ENCODE measurements around the gene MAPKBP1. TPM values are rescaled to one million over a fixed set of nuclear protein-coding genes. Genes with fewer than 3 reads are reported as not detected.

The MAPKBP1 gene
- total RNA-seq, 1 donor from 2014 or later, result 26.3 TPM

DNA sequence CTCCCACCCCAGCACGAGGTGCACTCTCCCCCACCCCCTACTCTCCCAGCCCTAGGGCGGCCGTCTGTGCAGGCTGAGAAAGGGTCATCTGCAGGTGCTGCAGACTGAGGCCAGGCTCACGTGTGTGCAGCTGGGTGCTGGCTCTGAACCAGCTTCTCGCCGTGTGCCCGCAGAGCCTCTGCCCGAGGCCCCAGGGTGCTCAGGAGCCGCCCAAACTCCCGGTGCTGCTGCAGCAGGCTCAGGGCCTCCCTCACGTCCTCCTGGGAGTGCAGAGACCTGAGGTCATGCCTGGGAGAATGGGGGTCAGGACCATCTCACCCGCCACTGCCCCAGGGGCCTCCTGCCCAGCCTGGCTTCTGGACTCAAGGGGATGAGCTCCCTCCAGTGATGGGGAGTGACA, 102.4 kb downstream of the MAPKBP1 start:
- DNase-seq (ENCODE audit: low spot score), result no peak
- Mint-ChIP-seq H3K9me3 (no peaks in the 10 kb centered on the region), H3K4me1 (ENCODE audit: low read depth) (peaks cover 14% of the 10 kb centered on the region), H3K27ac (no peak overlapping the region), H3K27me3 (ENCODE audit: insufficient read depth) (peaks cover 12% of the 10 kb centered on the region), H3K36me3 (ENCODE audit: low read depth) (peaks cover 4% of the 10 kb centered on the region), H3K4me3 (no peak overlapping the region)
- intact Hi-C loops (cut with micrococcal nuclease), result no loop called here

Other genes starting within 250 kb of the MAPKBP1 start
- 52.4 and 58.1 TPM in 2 replicates for gene RPAP1, start 230.2 kb upstream of the MAPKBP1 start, total RNA-seq
- gene TYRO3, start 215.3 kb upstream of the MAPKBP1 start, total RNA-seq, result 2.6 and 3.0 TPM in 2 replicates
- 37.5 and 38.8 TPM in 2 replicates for gene MGA, start 114.1 kb upstream of the MAPKBP1 start, total RNA-seq
- 14.2 and 17.8 TPM in 2 replicates for gene JMJD7, start 53.6 kb downstream of the MAPKBP1 start, total RNA-seq
- gene PLA2G4B, start 64.4 kb downstream of the MAPKBP1 start, total RNA-seq, result 6.0 and 6.7 TPM in 2 replicates
- 1.2 and 1.9 TPM in 2 replicates for gene SPTBN5, start 119.6 kb downstream of the MAPKBP1 start, total RNA-seq
- 29.5 and 30.1 TPM in 2 replicates for gene EHD4, start 198.1 kb downstream of the MAPKBP1 start, total RNA-seq
- gene PLA2G4E, start 246.6 kb downstream of the MAPKBP1 start, total RNA-seq, result not detected in 2 replicates